IPS DF 6.9 (cell line): ENCODE results near the gene FYCO1.

Experiments
- DNase-seq: peaks from one replicate; pipeline ENCODE4 v3.0.0-alpha.2; 2013; ENCODE audit warnings: low read depth, low spot score
- H3K27ac ChIP-seq: one replicate; pipeline ENCODE4 v1.5.1; 2013; ENCODE audit warnings: low read length, control low read depth
- H3K27me3 ChIP-seq: 2 replicates; pipeline ENCODE4 v1.6.1; 2013; ENCODE audit warnings: mild to moderate bottlenecking, low read length; ENCODE audit not compliant: control insufficient read depth, insufficient read depth
- H3K36me3 ChIP-seq: 2 replicates; pipeline ENCODE4 v1.6.1; 2013; ENCODE audit warnings: low read length; ENCODE audit not compliant: control insufficient read depth, insufficient read depth
- H3K4me1 ChIP-seq: 2 replicates; pipeline ENCODE4 v1.6.1; 2013; ENCODE audit warnings: low read length; ENCODE audit not compliant: control insufficient read depth, insufficient read depth
- H3K4me3 ChIP-seq: 2 replicates; pipeline ENCODE4 v1.5.1; 2013; ENCODE audit warnings: mild to moderate bottlenecking, low read length
- H3K9me3 ChIP-seq: 2 replicates; pipeline ENCODE4 v1.6.1; 2013; ENCODE audit warnings: low read length, inconsistent platforms; ENCODE audit not compliant: control insufficient read depth, insufficient read depth
- WGBS: extraction: QIAGEN DNeasy Blood & Tissue Kit; methylation state at CpG from one replicate; pipeline ENCODE4 v1.1.7; 2013; ENCODE audit warnings: mixed read lengths, missing lambda C conversion rate; ENCODE audit not compliant: insufficient read length, insufficient coverage; 5-methylcytosine and 5-hydroxymethylcytosine counted together

FYCO1 gene

DNA sequence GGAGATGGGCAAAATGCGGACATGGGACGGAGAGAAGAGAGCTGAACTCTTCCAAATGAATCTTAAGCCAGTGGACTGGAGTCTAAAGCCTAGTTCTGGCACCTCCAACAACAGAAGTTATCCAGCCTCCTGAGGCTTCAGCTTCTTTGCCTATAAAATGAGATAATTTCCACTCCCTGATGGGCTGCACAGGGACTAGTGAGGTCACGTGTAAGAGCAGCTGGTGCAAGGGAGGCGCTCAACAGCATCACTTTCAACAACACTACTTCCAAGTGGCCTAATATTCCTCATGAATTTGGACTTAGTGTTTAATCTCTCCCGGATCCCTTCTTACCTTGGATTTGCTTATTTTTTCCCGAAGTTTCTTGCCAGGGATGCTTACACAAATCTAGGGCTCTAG, 43.7 kb downstream of the FYCO1 start:
- Histone ChIP-seq H3K4me1 (no peaks in the 10 kb centered on the region), H3K9me3 (no peaks in the 10 kb centered on the region), H3K27ac (no peak overlapping the region), H3K4me3 (no peak overlapping the region), H3K36me3 (peaks cover 29% of the 10 kb centered on the region), H3K27me3 (no peaks in the 10 kb centered on the region)
- WGBS = no CpG with 5 or more reads among the region's 6 CpGs
- no peak for DNase-seq

- no CpG with 5 or more reads among the region's 6 CpGs for WGBS
- no peak for DNase-seq
- H3K4me3 ChIP-seq = no peak overlapping the region
- H3K27me3 ChIP-seq = no peaks in the 10 kb centered on the region
- H3K27ac ChIP-seq = no peak overlapping the region
- H3K4me1 ChIP-seq = no peaks in the 10 kb centered on the region
- H3K36me3 ChIP-seq = peaks cover 32% of the 10 kb centered on the region
- H3K9me3 ChIP-seq = no peaks in the 10 kb centered on the region
Measured at GRCh38 chr3:45950686-45951600, 44.7 kb downstream of the FYCO1 start.

GRCh38 chr3:45950131-45950530, 45.5 kb downstream of the FYCO1 start:
- Histone ChIP-seq H3K4me3 (no peak overlapping the region), H3K27ac (no peak overlapping the region), H3K36me3 (peaks cover 30% of the 10 kb centered on the region), H3K4me1 (no peaks in the 10 kb centered on the region), H3K27me3 (no peaks in the 10 kb centered on the region), H3K9me3 (no peaks in the 10 kb centered on the region)
- no peak for DNase-seq
- no CpG with 5 or more reads among the region's 2 CpGs for WGBS

DNA sequence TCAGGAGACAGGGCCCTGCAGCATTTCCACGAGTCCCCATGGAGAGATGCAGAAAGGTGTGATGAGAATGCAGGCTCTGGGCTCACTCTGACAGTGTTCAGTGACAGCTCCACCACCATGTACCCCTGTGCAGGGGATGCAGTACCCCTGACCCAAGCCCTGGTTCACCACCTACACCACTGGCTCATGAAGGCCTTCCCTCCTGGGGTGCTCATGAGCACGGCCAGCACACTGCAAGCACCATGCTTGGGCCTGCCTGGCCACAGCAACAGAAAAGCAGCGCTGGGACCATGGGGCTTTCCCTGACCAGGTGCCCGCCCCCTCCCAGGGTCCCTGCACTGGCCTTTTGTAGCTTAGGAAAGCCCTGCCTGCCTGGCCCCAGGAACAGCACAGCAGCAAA, 46.2 kb downstream of the FYCO1 start:
- Histone ChIP-seq H3K4me1 (no peaks in the 10 kb centered on the region), H3K4me3 (no peak overlapping the region), H3K36me3 (peaks cover 26% of the 10 kb centered on the region), H3K27ac (no peak overlapping the region), H3K27me3 (no peaks in the 10 kb centered on the region), H3K9me3 (no peaks in the 10 kb centered on the region)
- no CpG with 5 or more reads among the region's 4 CpGs for WGBS
- no peak for DNase-seq

DNA sequence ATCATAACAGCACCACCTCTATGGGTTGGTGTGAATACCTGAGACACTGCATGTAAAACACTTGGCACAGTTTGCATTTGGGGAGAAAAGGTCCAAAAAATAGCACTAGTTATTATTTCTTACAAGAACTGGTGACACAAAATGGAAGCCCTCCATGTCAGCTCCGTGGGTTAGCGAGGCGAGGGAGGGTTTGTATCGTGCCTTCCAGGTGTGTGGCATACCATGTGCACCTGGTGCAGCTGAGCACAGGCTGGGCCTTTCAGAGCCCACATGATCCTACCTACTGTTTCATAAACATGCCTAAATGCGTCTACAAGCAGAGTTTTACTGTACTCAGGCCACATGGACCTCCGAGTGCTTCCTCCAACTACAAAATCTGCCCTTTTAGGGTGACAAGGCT, 46.7 kb downstream of the FYCO1 start:
- Histone ChIP-seq H3K27me3 (no peaks in the 10 kb centered on the region), H3K27ac (no peak overlapping the region), H3K4me1 (no peaks in the 10 kb centered on the region), H3K9me3 (no peaks in the 10 kb centered on the region), H3K4me3 (no peak overlapping the region), H3K36me3 (peaks cover 24% of the 10 kb centered on the region)
- DNase-seq = no peak
- no CpG with 5 or more reads among the region's 6 CpGs for WGBS

DNA sequence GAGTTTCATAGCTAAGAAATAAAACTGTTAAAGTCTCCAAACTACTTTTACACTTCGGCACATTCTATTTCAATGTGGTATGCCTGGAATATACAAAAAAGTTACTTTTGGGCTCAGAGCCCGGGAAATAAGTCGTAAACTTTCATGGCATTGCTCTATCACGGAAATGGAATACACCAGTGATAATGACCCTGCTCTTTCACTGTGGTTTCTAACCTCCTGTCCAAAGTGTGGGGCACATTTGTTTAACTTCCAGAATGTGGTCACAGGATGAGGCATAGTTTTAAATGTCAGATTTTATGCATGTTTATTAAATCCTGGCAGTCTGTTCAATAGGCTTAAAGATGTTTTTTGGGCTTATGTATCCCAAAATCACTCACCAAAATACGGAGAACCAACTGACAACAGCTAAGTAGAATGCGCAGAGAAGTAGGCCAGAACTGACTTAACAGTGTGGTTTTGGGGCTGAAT, 47.3 kb downstream of the FYCO1 start:
- WGBS = no CpG with 5 or more reads among the region's 6 CpGs
- no peak overlapping the region for H3K27ac ChIP-seq

DNA sequence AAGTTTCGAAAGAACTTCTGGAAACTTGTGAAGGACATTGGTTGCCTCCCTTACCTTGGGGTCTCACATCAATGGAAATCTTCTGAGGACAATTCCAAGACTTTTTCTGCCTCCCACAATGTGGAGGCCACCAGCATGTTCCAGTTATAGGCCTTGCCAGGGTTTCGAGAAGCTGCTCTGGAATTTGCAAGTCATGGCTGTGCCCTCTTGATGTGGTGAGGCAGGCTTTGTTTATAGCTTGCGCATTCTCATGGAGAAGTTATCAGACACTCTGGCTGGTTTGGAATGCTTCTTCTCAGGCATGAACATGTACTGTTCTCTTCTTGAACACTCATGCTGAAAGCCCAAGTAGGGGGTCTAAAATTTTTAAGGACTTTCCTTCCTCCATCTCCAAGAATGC, 48.3 kb downstream of the FYCO1 start:
- no CpG with 5 or more reads among the region's 3 CpGs for WGBS
- H3K4me3 ChIP-seq = no peak overlapping the region
- no peak for DNase-seq
- H3K36me3 ChIP-seq = peaks cover 20% of the 10 kb centered on the region
- H3K9me3 ChIP-seq = no peaks in the 10 kb centered on the region
- no peaks in the 10 kb centered on the region for H3K27me3 ChIP-seq
- H3K27ac ChIP-seq = no peak overlapping the region
- H3K4me1 ChIP-seq = no peaks in the 10 kb centered on the region

More for the DNA sequence above, 47.3 kb downstream of the FYCO1 start:
- no peak overlapping the region for H3K4me3 ChIP-seq
- DNase-seq = no peak
- H3K36me3 ChIP-seq = peaks cover 24% of the 10 kb centered on the region
- no peaks in the 10 kb centered on the region for H3K27me3 ChIP-seq
- no peaks in the 10 kb centered on the region for H3K4me1 ChIP-seq
- no peaks in the 10 kb centered on the region for H3K9me3 ChIP-seq

DNA sequence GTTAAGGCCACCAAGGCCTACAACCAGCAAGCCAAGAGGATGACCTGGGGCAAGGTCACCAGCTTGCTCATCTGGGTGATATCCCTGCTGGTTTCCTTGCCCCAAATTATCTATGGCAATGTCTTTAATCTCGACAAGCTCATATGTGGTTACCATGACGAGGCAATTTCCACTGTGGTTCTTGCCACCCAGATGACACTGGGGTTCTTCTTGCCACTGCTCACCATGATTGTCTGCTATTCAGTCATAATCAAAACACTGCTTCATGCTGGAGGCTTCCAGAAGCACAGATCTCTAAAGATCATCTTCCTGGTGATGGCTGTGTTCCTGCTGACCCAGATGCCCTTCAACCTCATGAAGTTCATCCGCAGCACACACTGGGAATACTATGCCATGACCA, 48.7 kb downstream of the FYCO1 start:
- WGBS = no CpG with 5 or more reads among the region's 3 CpGs
- no peak for DNase-seq
- Histone ChIP-seq H3K9me3 (no peaks in the 10 kb centered on the region), H3K4me1 (no peaks in the 10 kb centered on the region), H3K4me3 (no peak overlapping the region), H3K36me3 (peaks cover 19% of the 10 kb centered on the region), H3K27ac (no peak overlapping the region), H3K27me3 (no peaks in the 10 kb centered on the region)

DNA sequence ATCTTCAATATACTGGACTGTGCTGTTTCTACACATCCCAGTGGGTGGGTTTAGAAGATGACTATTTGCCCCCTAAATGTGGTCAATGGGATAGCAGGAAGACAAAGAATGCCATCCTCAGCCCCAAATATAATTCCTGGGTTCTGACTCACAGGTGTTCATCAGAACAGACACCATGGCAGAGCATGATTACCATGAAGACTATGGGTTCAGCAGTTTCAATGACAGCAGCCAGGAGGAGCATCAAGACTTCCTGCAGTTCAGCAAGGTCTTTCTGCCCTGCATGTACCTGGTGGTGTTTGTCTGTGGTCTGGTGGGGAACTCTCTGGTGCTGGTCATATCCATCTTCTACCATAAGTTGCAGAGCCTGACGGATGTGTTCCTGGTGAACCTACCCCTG, 49.3 kb downstream of the FYCO1 start:
- no CpG with 5 or more reads among the region's 1 CpG for WGBS
- Histone ChIP-seq H3K27me3 (no peaks in the 10 kb centered on the region), H3K36me3 (peaks cover 13% of the 10 kb centered on the region), H3K27ac (no peak overlapping the region), H3K9me3 (no peaks in the 10 kb centered on the region), H3K4me1 (no peaks in the 10 kb centered on the region), H3K4me3 (no peak overlapping the region)
- DNase-seq = no peak

GRCh38 chr3:45944830-45945620, 50.6 kb downstream of the FYCO1 start:
- Histone ChIP-seq H3K4me1 (no peaks in the 10 kb centered on the region), H3K9me3 (no peaks in the 10 kb centered on the region), H3K27ac (no peak overlapping the region), H3K4me3 (no peak overlapping the region), H3K36me3 (peaks cover 13% of the 10 kb centered on the region), H3K27me3 (no peaks in the 10 kb centered on the region)
- no peak for DNase-seq
- WGBS = no CpG with 5 or more reads among the region's 5 CpGs
